ENCODE measurements around the gene TNFRSF14. TPM values are rescaled to one million over a fixed set of nuclear protein-coding genes. Genes with fewer than 3 reads are reported as not detected.

TNFRSF14 gene
- polyA plus RNA-seq, 1 experiment = 19.3 TPM

GRCh38 chr1:2533365-2533764, 22.8 kb upstream of the TNFRSF14 start:
- POLR2A ChIA-PET = interaction anchor here (0.5 kb wide), 1 partner anchor 334 kb away, joined by 3 read pairs; no protein-coding TSS in a partner anchor
- no peak for TF ChIP-seq CTCF (IDR thresholded peaks at IDR 0.05; ENCODE audit: insufficient read depth, low read depth, low read length)
- no peaks in the 10 kb centered on the region for H3K36me3 ChIP-seq (ENCODE audit: control insufficient read depth, insufficient read depth, low read length)
- CTCF ChIA-PET = interaction anchor here (6.2 kb wide), 1 partner anchor 15 kb away, joined by 22 read pairs; no protein-coding TSS in a partner anchor
- no peak overlapping the region for H3K4me3 ChIP-seq (ENCODE audit: low read depth, low read length)
- DNase-seq (ENCODE audit: low read depth) = no peak
- 0 out of 2 replicates have a peak, but pooled peaks cover 3% of the 10 kb centered on the region for H3K27me3 ChIP-seq (ENCODE audit: control insufficient read depth, insufficient read depth, low read length)

- Histone ChIP-seq H3K27me3 (ENCODE audit: control insufficient read depth, insufficient read depth, low read length) (peaks cover 3% of the 10 kb centered on the region; the same call in 1 of the 2 replicates), H3K4me3 (ENCODE audit: low read depth, low read length) (no peak overlapping the region), H3K36me3 (ENCODE audit: control insufficient read depth, insufficient read depth, low read length) (no peaks in the 10 kb centered on the region)
- no peak for DNase-seq (ENCODE audit: low read depth)
- ChIA-PET POLR2A (no interaction called here), CTCF (interaction anchor here (6.2 kb wide), 1 partner anchor 14 kb away, joined by 22 read pairs; no protein-coding TSS in a partner anchor)
- no peak for TF ChIP-seq CTCF (IDR thresholded peaks at IDR 0.05; ENCODE audit: insufficient read depth, low read depth, low read length)
These were observed 21.9 kb upstream of the TNFRSF14 start for GRCh38 chr1:2534315-2534686.

GRCh38 chr1:2534687-2535441, 21.3 kb upstream of the TNFRSF14 start:
- peaks cover 3% of the 10 kb centered on the region; the same call in 1 of the 2 replicates for H3K27me3 ChIP-seq (ENCODE audit: control insufficient read depth, insufficient read depth, low read length)
- H3K36me3 ChIP-seq (ENCODE audit: control insufficient read depth, insufficient read depth, low read length) = no peaks in the 10 kb centered on the region
- no peak overlapping the region for H3K4me3 ChIP-seq (ENCODE audit: low read depth, low read length)
- TF ChIP-seq CTCF (IDR thresholded peaks at IDR 0.05; ENCODE audit: insufficient read depth, low read depth, low read length) = no peak
- ChIA-PET POLR2A (no interaction called here), CTCF (interaction anchor here (0.6 to 6.2 kb wide), 3 partner anchors 11 to 164 kb away, joined by 4 to 22 read pairs (median 6); no protein-coding TSS in a partner anchor)
- DNase-seq (ENCODE audit: low read depth) = no peak

- no peak for DNase-seq (ENCODE audit: low read depth)
- no peaks in the 10 kb centered on the region for H3K36me3 ChIP-seq (ENCODE audit: control insufficient read depth, insufficient read depth, low read length)
- no peak for TF ChIP-seq CTCF (IDR thresholded peaks at IDR 0.05; ENCODE audit: insufficient read depth, low read depth, low read length)
- H3K4me3 ChIP-seq (ENCODE audit: low read depth, low read length) = no peak overlapping the region
- peaks cover 3% of the 10 kb centered on the region; the same call in 1 of the 2 replicates for H3K27me3 ChIP-seq (ENCODE audit: control insufficient read depth, insufficient read depth, low read length)
- ChIA-PET CTCF (interaction anchor here (0.6 to 6.2 kb wide), 3 partner anchors 10 to 164 kb away, joined by 4 to 22 read pairs (median 6); no protein-coding TSS in a partner anchor), POLR2A (no interaction called here)
These were observed 20.7 kb upstream of the TNFRSF14 start for GRCh38 chr1:2535455-2535854.

GRCh38 chr1:2535981-2536380, 20.2 kb upstream of the TNFRSF14 start:
- CTCF ChIA-PET = interaction anchor here (0.6 to 6.2 kb wide), 3 partner anchors 10 to 826 kb away, joined by 4 to 22 read pairs (median 6); no protein-coding TSS in a partner anchor
- no peak for DNase-seq (ENCODE audit: low read depth)
- Histone ChIP-seq H3K27me3 (ENCODE audit: control insufficient read depth, insufficient read depth, low read length) (peaks cover 2% of the 10 kb centered on the region; the same call in 1 of the 2 replicates), H3K4me3 (ENCODE audit: low read depth, low read length) (no peak overlapping the region), H3K36me3 (ENCODE audit: control insufficient read depth, insufficient read depth, low read length) (no peaks in the 10 kb centered on the region)
- TF ChIP-seq CTCF (IDR thresholded peaks at IDR 0.05; ENCODE audit: insufficient read depth, low read depth, low read length) = no peak
- POLR2A ChIA-PET = no interaction called here
